BLaER1 (cell line): Measurements from ENCODE around the gene TBXAS1.
A peak's percentile ranks its signal among the peaks of the same experiment; 100 is the strongest.

ENCODE experiments used
- H3K27ac ChIP-seq: shearing (Covaris generic); formaldehyde crosslinking; 2 replicates; pipeline ENCODE4 v1.8.1; 2022
- H3K27me3 ChIP-seq: shearing (Covaris generic); formaldehyde crosslinking; 2 replicates; pipeline ENCODE4 v1.8.1; 2022
- H3K36me3 ChIP-seq: shearing (Covaris generic); formaldehyde crosslinking; 2 replicates; pipeline ENCODE4 v1.8.1; 2022
- H3K4me1 ChIP-seq: shearing (Covaris generic); formaldehyde crosslinking; 2 replicates; pipeline ENCODE4 v1.8.1; 2022
- H3K4me2 ChIP-seq: shearing (Covaris generic); formaldehyde crosslinking; 2 replicates; pipeline ENCODE4 v1.8.1; 2022
- H3K4me3 ChIP-seq: shearing (Covaris generic); formaldehyde crosslinking; 2 replicates; pipeline ENCODE4 v1.8.1; 2022
- H3K9ac ChIP-seq: shearing (Covaris generic); formaldehyde crosslinking; 2 replicates; pipeline ENCODE4 v1.8.1; 2022
- H3K9me3 ChIP-seq: shearing (Covaris generic); formaldehyde crosslinking; 2 replicates; pipeline ENCODE4 v1.8.1; 2022
- H4K20me1 ChIP-seq: shearing (Covaris generic); formaldehyde crosslinking; 2 replicates; pipeline ENCODE4 v1.8.1; 2022
- Cebpa-rat ChIP-seq: shearing (Covaris generic); IDR thresholded peaks from 2 replicates; pipeline ENCODE4 v1.8.1; 2022

TBXAS1 gene

GRCh38 chr7:140062528-140063299 is 233.7 kb downstream of the TBXAS1 start, which contains the start of gene PARP12:
Gene PARP12, minus strand, starts transcription at chr7:140062951. Its CDS starts 104 bp downstream, at chr7:140062847.
- Histone ChIP-seq H3K36me3 (peaks cover 8% of the 10 kb centered on the region), H3K9me3 (peaks cover 25% of the 10 kb centered on the region), H3K27me3 (no peaks in the 10 kb centered on the region), H4K20me1 (peaks cover 29% of the 10 kb centered on the region), H3K4me2 (peak within 1 kb of the TSS; percentile 92), H3K4me3 (peak within 1 kb of the TSS; percentile 89), H3K4me1 (peaks cover 26% of the 10 kb centered on the region), H3K9ac (peak within 1 kb of the TSS; percentile 87), H3K27ac (peak within 1 kb of the TSS; percentile 91)
- no peak for TF ChIP-seq Cebpa-rat

GRCh38 chr7:140067052-140067451 is 238.0 kb downstream of the TBXAS1 start:
- Histone ChIP-seq H3K27ac (no peak overlapping the region), H3K9ac (no peak overlapping the region), H3K4me2 (no peak overlapping the region), H3K9me3 (peaks cover 42% of the 10 kb centered on the region), H3K4me3 (no peak overlapping the region), H4K20me1 (no peaks in the 10 kb centered on the region), H3K36me3 (no peaks in the 10 kb centered on the region), H3K27me3 (no peaks in the 10 kb centered on the region), H3K4me1 (peaks cover 6% of the 10 kb centered on the region; the same call in 1 of the 2 replicates)
- TF ChIP-seq Cebpa-rat: no peak

DNA sequence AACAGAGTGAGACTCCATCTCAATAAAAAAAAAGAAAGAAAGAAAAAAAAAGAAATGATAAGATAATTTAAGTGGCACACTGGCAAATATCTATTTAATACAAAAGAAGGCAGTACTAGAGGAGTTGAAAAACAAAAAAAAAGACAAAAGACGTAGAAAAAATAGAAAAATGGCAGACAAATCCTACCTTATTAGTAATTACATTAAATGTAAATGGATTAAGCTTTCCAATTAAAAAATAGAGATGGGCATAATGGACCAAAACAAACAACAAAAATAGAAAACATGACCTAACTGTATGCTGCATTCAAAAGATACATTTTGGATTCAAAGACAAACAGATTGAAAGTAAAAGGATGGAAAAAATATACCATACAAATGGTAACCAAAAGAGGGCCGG is 239.0 kb downstream of the TBXAS1 start:
- no peak for TF ChIP-seq Cebpa-rat
- H3K27ac ChIP-seq: no peak overlapping the region
- no peaks in the 10 kb centered on the region for H3K36me3 ChIP-seq

DNA sequence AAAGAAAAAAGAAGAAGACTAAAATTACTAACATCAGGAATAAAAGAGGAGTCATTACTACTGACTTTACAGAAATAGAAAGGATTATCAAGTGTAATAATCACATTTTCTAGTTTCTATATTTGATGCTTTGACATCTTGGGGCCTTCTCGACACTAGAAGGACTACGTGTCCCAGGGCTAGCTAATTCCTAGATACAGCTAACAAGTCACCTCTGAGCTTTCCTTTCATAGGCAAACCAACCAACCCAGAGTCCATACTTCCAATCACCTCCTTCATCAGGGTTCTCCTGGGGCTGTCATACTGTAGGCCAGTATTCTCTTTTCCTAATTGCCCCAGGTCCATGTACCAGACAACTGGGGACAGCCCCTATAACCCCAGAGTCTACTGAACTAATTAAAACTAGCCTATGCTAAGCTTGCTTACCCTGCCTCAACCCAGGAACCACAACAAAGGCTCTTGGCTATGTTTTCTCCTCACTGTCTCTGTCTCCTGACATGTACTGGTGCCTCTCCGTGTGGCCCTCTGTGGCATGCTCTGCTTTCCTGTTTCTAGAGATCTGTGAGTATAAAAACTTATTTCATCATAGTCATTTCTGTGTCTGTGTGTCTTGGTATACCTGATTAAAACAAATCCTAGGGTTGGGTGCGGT is 240.4 kb downstream of the TBXAS1 start:
- peaks cover 42% of the 10 kb centered on the region for H3K9me3 ChIP-seq
- no peak overlapping the region for H3K4me3 ChIP-seq
- no peak overlapping the region for H3K4me2 ChIP-seq
- H3K27me3 ChIP-seq: no peaks in the 10 kb centered on the region
- no peaks in the 10 kb centered on the region for H4K20me1 ChIP-seq
- no peaks in the 10 kb centered on the region for H3K36me3 ChIP-seq
- no peak for TF ChIP-seq Cebpa-rat
- H3K4me1 ChIP-seq: no peaks in the 10 kb centered on the region
- H3K27ac ChIP-seq: no peak overlapping the region
- no peak overlapping the region for H3K9ac ChIP-seq

More for the DNA sequence above, 239.0 kb downstream of the TBXAS1 start:
- no peaks in the 10 kb centered on the region for H4K20me1 ChIP-seq
- no peaks in the 10 kb centered on the region for H3K27me3 ChIP-seq
- no peak overlapping the region for H3K4me2 ChIP-seq
- no peak overlapping the region for H3K9ac ChIP-seq
- H3K9me3 ChIP-seq: peaks cover 42% of the 10 kb centered on the region
- H3K4me3 ChIP-seq: no peak overlapping the region
- H3K4me1 ChIP-seq: peaks cover 6% of the 10 kb centered on the region; the same call in 1 of the 2 replicates
